Endothelial cell of umbilical vein (primary cell): ENCODE results near the gene LRFN3. TPM values are rescaled to one million over a fixed set of nuclear protein-coding genes. Genes with fewer than 3 reads are reported as not detected.

ENCODE experiments used
- BruUV-seq: library from RNA; stranded (reverse); fragments of 400-500 nt; replicated peaks from 2 replicates; lab custom pipeline; 2021; lab: Mats Ljungman, UMichigan
- CTCF ChIA-PET: fragments of 300-600, 350-600 bp; sonication (Branson Sonifier 250); formaldehyde crosslinking; loops from one replicate; lab custom pipeline; 2021; ENCODE audit warnings: antibody characterized with exemption, inconsistent platforms; lab: Charles Lee
- POLR2A ChIA-PET: fragments of 300-600, 350-600 bp; sonication (Branson Sonifier 250); formaldehyde crosslinking; loops from one replicate; lab custom pipeline; 2021; ENCODE audit warnings: antibody characterized with exemption, inconsistent platforms; lab: Charles Lee
- DNase-seq: peaks from one replicate; pipeline ENCODE4 v3.0.0-alpha.2; 2011; ENCODE audit warnings: low read depth, low spot score
- FAIRE-seq: peaks from 2 replicates; lab custom pipeline; 2011; peaks lifted over from hg19 to GRCh38; lab: Jason Lieb, UNC
- H2AFZ ChIP-seq: 2 replicates; pipeline ENCODE4 v1.6.0; 2012; ENCODE audit warnings: low read depth, low read length, control low read depth, inconsistent platforms
- H3K27ac ChIP-seq: 2 replicates; pipeline ENCODE4 v1.5.1; 2011; ENCODE audit warnings: low read depth, mild to moderate bottlenecking, control low read depth, low read length, moderate library complexity; ENCODE audit not compliant: insufficient read depth
- H3K27me3 ChIP-seq, 2 experiments: 2 replicates each; pipeline versions ENCODE4 v1.6.0 to v1.6.1; 2011; ENCODE audit warnings: low read length in 2 of 2, mixed read lengths in 1 of 2; ENCODE audit not compliant: control insufficient read depth in 2 of 2, insufficient read depth in 2 of 2
- H3K36me3 ChIP-seq, 2 experiments: 2 replicates in 1 of 2; 3 replicates in 1 of 2; pipeline ENCODE4 v1.5.1; 2011; ENCODE audit warnings: low read length in 2 of 2, mild to moderate bottlenecking in 1 of 2, moderate library complexity in 1 of 2; ENCODE audit not compliant: control insufficient read depth in 2 of 2, insufficient read depth in 2 of 2; ENCODE audit errors: extremely low read depth in 1 of 2
- H3K4me1 ChIP-seq: 3 replicates; pipeline ENCODE4 v1.5.1; 2011; ENCODE audit warnings: mild to moderate bottlenecking, low read length; ENCODE audit not compliant: control insufficient read depth, insufficient read depth; ENCODE audit errors: extremely low read depth
- H3K4me2 ChIP-seq: 2 replicates; pipeline ENCODE4 v1.6.1; 2011; ENCODE audit warnings: low read length, control low read depth, mixed read lengths; ENCODE audit not compliant: insufficient read depth
- H3K4me3 ChIP-seq, 3 experiments: fragments of 200-600 bp in 1 of 3; sonication (generic), shearing (Covaris generic) in 1 of 3; replicated peaks in 1 of 3; 2 replicates each; pipeline ENCODE4 v1.5.1; 2011 to 2016; ENCODE audit warnings: control low read depth in 3 of 3, low read length in 3 of 3, mild to moderate bottlenecking in 2 of 3, inconsistent platforms in 1 of 3, low read depth in 1 of 3, moderate library complexity in 1 of 3; ENCODE audit not compliant: insufficient read depth in 1 of 3
- H3K79me2 ChIP-seq: 2 replicates; pipeline ENCODE4 v1.6.0; 2012; ENCODE audit warnings: low read length, inconsistent platforms; ENCODE audit not compliant: control insufficient read depth, insufficient read depth
- H3K9ac ChIP-seq: replicated peaks from 2 replicates; pipeline ENCODE3; 2011; ENCODE audit warnings: low read length, control low read depth; ENCODE audit not compliant: insufficient read depth; ENCODE audit errors: extremely low read depth
- H3K9me1 ChIP-seq: replicated peaks from 3 replicates; pipeline ENCODE4 v1.6.0; 2011; ENCODE audit warnings: mild to moderate bottlenecking, low read length; ENCODE audit not compliant: control insufficient read depth, insufficient read depth; ENCODE audit errors: extremely low read depth
- H3K9me3 ChIP-seq: replicated peaks from 2 replicates; pipeline ENCODE4 v1.5.1; 2012; ENCODE audit warnings: low read length, inconsistent platforms; ENCODE audit not compliant: control insufficient read depth, insufficient read depth
- H4K20me1 ChIP-seq: replicated peaks from 2 replicates; pipeline ENCODE3; 2011; ENCODE audit warnings: mild to moderate bottlenecking, low read length; ENCODE audit not compliant: control insufficient read depth, insufficient read depth; ENCODE audit errors: extremely low read depth
- CTCF ChIP-seq, 2 donors: IDR thresholded peaks; 1 replicate in 1 of 2; 2 replicates in 1 of 2; pipeline ENCODE4 v1.5.1; 2011; ENCODE audit warnings: low read length in 2 of 2, mild to moderate bottlenecking in 2 of 2, moderate library complexity in 2 of 2, control low read depth in 1 of 2, inconsistent platforms in 1 of 2, low read depth in 1 of 2; ENCODE audit not compliant: insufficient read depth in 1 of 2; ENCODE audit errors: extremely low read depth in 1 of 2
- EZH2 ChIP-seq: IDR thresholded peaks from 2 replicates; pipeline ENCODE4 v1.6.1; 2012; ENCODE audit warnings: borderline replicate concordance, low read depth, mild to moderate bottlenecking, moderate library complexity, low read length, inconsistent platforms; ENCODE audit not compliant: severe bottlenecking
- FOS ChIP-seq: IDR thresholded peaks from 2 replicates; pipeline ENCODE4 v1.6.1; 2011; ENCODE audit warnings: mild to moderate bottlenecking, low read length, moderate library complexity, borderline replicate concordance; ENCODE audit not compliant: insufficient read depth
- GATA2 ChIP-seq: IDR thresholded peaks from 2 replicates; pipeline ENCODE4 v1.7.0; 2011; ENCODE audit warnings: low read depth, mild to moderate bottlenecking, moderate library complexity, mixed read lengths, low read length; ENCODE audit not compliant: insufficient read length, insufficient read depth
- JUN ChIP-seq: IDR thresholded peaks from 2 replicates; pipeline ENCODE4 v1.6.1; 2011; ENCODE audit warnings: borderline replicate concordance, low read depth; ENCODE audit not compliant: insufficient read length, insufficient read depth
- MAX ChIP-seq: IDR thresholded peaks from 2 replicates; pipeline ENCODE4 v1.6.1; 2011; ENCODE audit not compliant: insufficient read depth, insufficient read length
- MYC ChIP-seq: IDR thresholded peaks from one replicate; pipeline ENCODE4 v1.6.1; 2011; ENCODE audit warnings: mild to moderate bottlenecking, low read depth, low read length
- POLR2A ChIP-seq: IDR thresholded peaks from 2 replicates; pipeline ENCODE4 v1.6.1; 2012; ENCODE audit warnings: low read depth, mild to moderate bottlenecking, control low read depth, low read length
- POLR2AphosphoS5 ChIP-seq: IDR thresholded peaks from 2 replicates; pipeline ENCODE4 v1.6.1; 2012; ENCODE audit warnings: low read depth, mild to moderate bottlenecking, control low read depth, low read length, moderate library complexity; ENCODE audit not compliant: insufficient read depth
- dilution Hi-C: fragments of 300-500 bp; cut with MboI; formaldehyde crosslinking; loops from one replicate; pipeline ENCODE4 v1.15.0; 2019; ENCODE audit warnings: low sequenced_read_pairs; ENCODE audit not compliant: extremely low pct_ligation_motif_present
- intact Hi-C: fragments of 100-400 bp; cut with micrococcal nuclease; formaldehyde crosslinking; loops from one replicate; pipeline ENCODE4 v1.10.0; 2022
- polyA plus RNA-seq, 4 experiments: library from polyadenylated mRNA; depleted of rRNA in 3 of 4; stranded (reverse) in 3 of 4; unstranded in 1 of 4; fragments of >200 nt; gene quantifications; 2 replicates each; pipeline versions ENCODE4 v1.2.1 to v1.2.3, GENCODE V29; 2011 to 2012; ENCODE audit warnings: missing spikeins in 1 of 4
- total RNA-seq: library from RNA; stranded (reverse); gene quantifications from 2 replicates; pipeline ENCODE4 v1.2.3, GENCODE V29; 2021

The LRFN3 gene
- total and polyA plus RNA-seq, 2 donors (not counting 3 experiments of a cell fraction or from before 2014, with no cell fraction given): 4.1 to 15.9 TPM

GRCh38 chr19:35958660-35959039, 22.5 kb downstream of the LRFN3 start:
- Histone ChIP-seq H3K4me1 (peaks cover under 1% of the 10 kb centered on the region), H3K27ac (no peak overlapping the region), H3K4me2 (no peak overlapping the region), H3K9me1 (no peaks in the 10 kb centered on the region), H4K20me1 (no peaks in the 10 kb centered on the region), H3K9me3 (no peaks in the 10 kb centered on the region), H3K4me3 (no peak overlapping the region), H3K36me3 (no peaks in the 10 kb centered on the region), H2AFZ (no peak overlapping the region), H3K9ac (no peak overlapping the region), H3K27me3 (peaks cover 21 to 27% of the 10 kb centered on the region in 2 experiments), H3K79me2 (no peaks in the 10 kb centered on the region)
- no TSS peak for BruUV-seq
- intact Hi-C loops (no loop called here), dilution Hi-C loops (no loop called here)
- TF ChIP-seq FOS (no peak), JUN (no peak), MYC (no peak), MAX (no peak), CTCF (IDR thresholded peaks at IDR 0.05; ENCODE audit: extremely low read depth in 1 of 2, insufficient read depth in 1 of 2, low read depth in 1 of 2, low read length in 2 of 2) (no peak), GATA2 (no peak), POLR2AphosphoS5 (no peak), POLR2A (no peak), EZH2 (no peak)
- FAIRE-seq: no peak
- POLR2A ChIA-PET: no interaction called here
- CTCF ChIA-PET: interaction anchor here (1.2 kb wide), 1 partner anchor 12 kb away, joined by 3 read pairs; no protein-coding TSS in a partner anchor
- DNase-seq: no peak
